NCI-H1105 treated with DMSO at 0.1 percent for 48 hours (cell line): ENCODE measurements around the gene PDLIM3.
"Not testable (repeated sequence)": the region's sequence is repeated elsewhere in the genome, so short reads cannot be mapped to it uniquely, and the experiment has no call there.

Source experiments
- DNase-seq: peaks from one replicate; lab custom pipeline; 2025; lab: John Stamatoyannopoulos, UW

Gene PDLIM3

GRCh38 chr4:185518069-185518468, 17.2 kb downstream of the PDLIM3 start:
- no peak for DNase-seq

- no peak for DNase-seq
These were observed 20.1 kb downstream of the PDLIM3 start for GRCh38 chr4:185515248-185515647.

- DNase-seq, result no peak
These were observed 21.1 kb downstream of the PDLIM3 start for GRCh38 chr4:185514182-185514697.

- no peak for DNase-seq
These were observed 21.7 kb downstream of the PDLIM3 start for GRCh38 chr4:185513489-185514181.

GRCh38 chr4:185512516-185512915, 22.8 kb downstream of the PDLIM3 start:
- DNase-seq, result no peak

DNA sequence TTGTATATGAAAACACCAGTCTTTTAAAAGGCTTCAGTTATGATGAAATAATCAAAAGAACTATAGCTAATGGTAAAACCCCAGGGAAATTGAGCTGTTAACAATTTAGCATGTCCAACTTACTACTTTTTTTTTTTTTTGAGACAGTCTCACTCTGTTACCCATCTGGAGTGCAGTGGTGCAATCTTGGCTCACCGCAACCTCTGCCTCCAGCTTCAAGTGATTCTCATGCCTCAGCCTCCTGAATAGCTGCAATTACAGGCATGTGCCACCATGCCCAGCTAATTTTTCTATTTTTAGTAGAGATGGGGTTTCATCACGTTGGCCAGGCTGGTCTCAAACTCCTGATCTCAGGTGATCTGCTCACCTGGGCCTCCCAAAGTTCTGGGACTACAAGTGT, 24.1 kb downstream of the PDLIM3 start:
- not testable (repeated sequence) for DNase-seq

- DNase-seq, result no peak
These were observed 24.5 kb downstream of the PDLIM3 start for GRCh38 chr4:185510806-185511205.

DNA sequence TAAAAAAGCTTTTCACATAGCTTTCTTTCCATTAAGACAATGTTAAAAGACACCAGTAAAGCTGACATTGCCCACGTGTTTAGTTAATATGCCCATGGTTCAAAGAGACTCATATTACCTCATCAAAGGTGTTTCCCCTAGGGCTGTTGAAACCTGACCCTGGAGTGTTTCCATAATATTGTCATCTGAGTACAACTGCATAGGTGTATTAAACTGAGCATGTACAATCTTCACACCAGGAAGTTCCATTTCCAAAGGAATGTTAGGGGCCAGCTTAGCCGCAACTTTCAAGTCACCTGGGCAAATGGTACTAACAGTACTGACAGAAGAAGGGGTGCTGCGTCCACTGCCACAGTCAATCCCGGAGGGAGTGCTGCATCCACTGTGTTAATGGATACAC, 27.1 kb downstream of the PDLIM3 start:
- DNase-seq, result peak; percentile 12

DNA sequence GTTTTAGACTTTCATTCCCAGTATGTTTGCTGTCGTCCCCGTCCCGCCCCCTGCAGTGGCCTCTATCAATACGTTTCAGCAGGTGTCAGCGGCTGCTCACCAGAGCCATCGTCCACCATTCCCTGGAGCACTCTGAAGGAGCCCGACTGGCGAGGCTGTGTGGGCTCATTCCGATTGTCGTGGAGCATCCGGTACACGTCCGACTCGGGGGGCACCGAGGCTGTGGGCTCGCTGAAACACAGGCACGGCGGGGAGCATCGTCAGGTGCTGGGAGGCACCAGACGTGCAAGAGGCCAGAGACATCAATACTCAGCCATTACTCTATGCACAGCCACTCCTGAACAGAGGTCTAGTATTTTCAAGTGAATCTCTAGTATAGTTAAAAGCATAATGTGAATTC, 28.9 kb downstream of the PDLIM3 start:
- DNase-seq, result no peak

- DNase-seq, result no peak
These were observed 30.9 kb downstream of the PDLIM3 start for GRCh38 chr4:185504098-185505047.

GRCh38 chr4:185502386-185502785, 32.9 kb downstream of the PDLIM3 start:
- DNase-seq, result no peak

GRCh38 chr4:185500576-185500975, 34.7 kb downstream of the PDLIM3 start:
- no peak for DNase-seq

DNA sequence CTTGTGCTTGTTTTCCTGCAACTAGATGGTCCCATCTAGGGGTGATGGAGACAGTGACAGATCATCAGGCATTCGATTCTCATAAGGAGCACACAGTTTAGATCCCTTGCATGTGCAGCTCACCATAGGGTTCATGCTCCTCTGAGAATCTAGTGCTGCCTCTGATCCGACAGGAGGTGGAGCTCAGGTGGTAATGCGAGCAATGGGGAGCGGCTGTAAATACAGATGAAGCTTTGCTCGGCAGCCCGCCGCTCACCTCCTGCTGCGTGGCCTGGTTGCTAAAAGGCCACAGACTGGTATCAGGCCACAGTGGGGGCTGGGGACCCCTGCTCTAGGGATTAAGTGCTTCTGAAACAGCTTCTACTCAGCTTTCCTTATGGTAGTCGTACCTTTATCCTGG, 35.3 kb downstream of the PDLIM3 start:
- no peak for DNase-seq

DNA sequence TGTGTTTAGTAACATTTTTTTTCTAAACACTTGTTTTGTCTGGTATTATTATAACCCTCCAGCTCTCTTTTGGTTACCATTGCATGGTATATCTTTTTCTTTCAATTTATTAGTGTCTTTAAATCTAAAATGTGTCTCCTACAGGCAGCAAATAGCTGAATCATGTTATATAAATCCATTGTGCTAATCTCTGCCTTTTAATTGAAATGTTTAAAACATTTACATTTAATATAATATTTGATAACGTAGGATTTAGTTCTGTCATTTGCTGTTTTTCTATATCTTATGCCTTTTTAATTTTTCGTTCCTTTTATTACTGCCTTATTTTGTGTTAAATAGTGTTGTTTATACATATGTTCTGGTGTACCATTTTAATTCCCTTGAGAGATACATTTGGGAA, 46.7 kb downstream of the PDLIM3 start:
- DNase-seq, result no peak

- no peak for DNase-seq
These were observed 53.9 kb downstream of the PDLIM3 start for GRCh38 chr4:185481401-185481800.

DNA sequence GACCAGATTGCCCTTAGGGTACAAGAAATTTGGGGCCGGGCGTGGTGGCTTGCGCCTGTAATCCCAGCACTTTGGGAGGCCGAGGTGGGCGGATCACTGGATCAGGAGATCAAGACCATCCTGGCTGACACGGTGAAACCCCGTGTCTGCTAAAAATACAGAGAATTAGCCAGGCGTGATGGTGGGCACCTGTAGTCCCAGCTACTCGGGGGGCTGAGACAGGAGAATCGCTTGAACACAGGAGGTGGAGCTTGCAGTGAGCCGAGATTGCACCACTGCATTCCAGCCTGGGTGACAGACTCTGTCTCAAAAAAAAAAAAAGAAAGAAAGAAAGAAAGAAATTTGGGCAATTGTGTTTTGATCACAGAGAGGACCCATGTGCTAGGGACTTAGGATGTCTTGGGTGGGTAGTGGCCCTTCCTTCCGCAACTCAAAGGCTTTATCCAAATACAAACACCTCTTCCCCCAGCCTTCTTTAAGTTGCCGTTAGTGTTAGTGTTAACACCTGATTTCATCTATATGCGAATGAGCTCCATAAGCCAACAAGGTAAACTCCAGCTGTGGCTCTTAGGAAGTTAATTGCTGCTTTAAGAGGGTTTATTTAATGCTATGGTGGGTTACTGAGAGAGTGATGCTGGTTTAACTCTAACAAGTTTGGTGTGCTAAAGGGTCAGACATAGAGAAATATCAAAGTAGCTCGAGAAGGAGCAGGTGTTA, 55.1 kb downstream of the PDLIM3 start:
- no peak for DNase-seq

DNA sequence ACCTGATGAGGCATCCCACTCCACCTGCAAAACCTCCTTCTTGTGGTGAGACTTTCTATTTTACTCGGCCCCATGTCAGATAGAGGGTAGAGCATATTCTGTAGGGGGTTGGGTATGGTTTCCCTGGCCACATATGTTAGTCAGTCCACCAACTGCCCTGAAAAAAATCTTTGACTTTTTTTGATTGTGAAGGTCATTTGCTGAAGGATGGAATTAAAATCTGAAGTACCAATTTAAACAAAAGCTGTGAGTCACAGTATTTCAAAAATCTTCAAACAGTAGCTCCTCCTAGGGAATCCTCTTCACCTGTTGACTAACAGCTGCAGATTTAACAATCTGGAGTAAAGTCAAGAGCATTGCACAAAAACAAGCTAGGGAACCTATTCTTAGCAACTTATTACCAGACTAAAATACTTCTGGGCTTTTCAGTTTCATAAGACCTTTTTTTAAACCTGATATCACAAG, 55.8 kb downstream of the PDLIM3 start:
- DNase-seq, result no peak

GRCh38 chr4:185473247-185473646, 62.1 kb downstream of the PDLIM3 start:
- DNase-seq, result no peak

DNA sequence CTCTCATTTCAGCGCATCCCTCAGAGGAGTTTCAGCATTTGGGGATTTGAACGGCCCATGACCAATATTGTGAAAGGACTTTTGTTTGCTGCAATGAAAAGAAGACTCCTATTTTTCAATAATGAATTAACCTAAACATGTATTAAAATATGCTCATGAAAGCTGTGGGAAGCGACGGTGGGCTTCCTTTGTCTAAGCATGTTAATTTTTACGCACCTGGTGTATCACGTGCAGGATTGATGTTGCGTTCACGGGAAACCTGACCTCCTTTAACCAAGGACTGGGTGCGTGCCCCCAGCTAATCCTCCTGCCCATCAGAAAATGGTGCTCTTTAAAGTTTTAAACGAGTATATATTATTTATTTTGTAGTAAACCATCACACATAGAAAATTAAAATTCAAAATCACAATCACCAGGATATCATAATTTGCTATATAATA, 63.2 kb downstream of the PDLIM3 start:
- DNase-seq, result no peak

DNA sequence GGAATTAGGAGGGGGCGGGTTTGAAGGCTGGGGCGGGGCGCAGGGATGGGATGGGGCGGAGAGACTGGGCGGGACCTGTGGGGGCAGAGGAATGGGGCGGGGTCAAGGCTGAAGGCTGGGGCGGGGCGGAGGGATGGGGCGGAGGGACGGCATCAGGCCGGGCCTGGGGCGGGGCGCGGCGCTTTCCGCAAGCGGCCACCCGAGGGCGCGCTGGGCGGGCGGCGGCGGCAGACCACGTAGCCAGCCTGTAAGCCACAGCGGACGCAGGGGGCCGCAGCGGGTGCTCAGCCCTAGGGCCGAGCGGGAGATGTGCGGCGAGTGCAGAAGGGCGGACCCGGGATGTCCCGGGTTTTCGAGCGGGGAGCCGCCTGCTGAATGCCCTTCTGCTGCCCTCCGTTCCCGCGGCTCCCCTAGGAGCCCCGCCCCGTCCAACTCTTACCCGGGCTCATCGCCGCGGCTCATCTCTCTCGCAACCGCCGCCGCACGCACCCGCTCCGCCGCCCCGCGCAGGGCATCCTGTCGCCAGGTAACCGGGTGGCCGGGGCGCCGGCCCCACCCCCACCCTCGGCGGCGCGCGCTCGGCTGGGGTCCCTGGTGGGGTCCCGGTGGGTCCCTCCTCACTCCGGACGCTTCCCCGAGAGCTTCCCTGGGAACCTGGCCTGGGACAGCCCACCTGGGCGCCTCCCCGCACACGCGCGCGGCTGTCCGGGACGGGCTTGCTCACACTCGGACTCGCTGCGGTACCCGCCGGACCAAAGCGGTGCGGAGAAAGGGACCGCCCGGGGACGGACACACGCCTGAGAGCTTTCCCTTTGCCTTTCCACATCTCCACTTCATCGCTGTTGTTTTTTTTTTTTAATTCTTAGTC, 63.8 kb downstream of the PDLIM3 start, which contains the start of gene CCDC110:
TSS of gene CCDC110 (minus strand) at position 499 of the 868 bp plus-strand sequence. CDS start at position 449, 50 bp downstream.
- DNase-seq, result peak; percentile 67
